Mesothelial cell of epicardium (in vitro differentiated cells): ENCODE measurements around the gene ZNF813. TPM values are rescaled to one million over a fixed set of nuclear protein-coding genes. Genes with fewer than 3 reads are reported as not detected.

Experiments used
- DNase-seq, 2 experiments: peaks; one replicate each; pipeline ENCODE4 v3.0.0; 2021; ENCODE audit warnings: low spot score in 2 of 2; ENCODE audit not compliant: unreplicated experiment in 2 of 2
- H3K27ac Mint-ChIP-seq: 2 replicates; pipeline ENCODE4 v1.8.0; 2021; ENCODE audit warnings: mixed read lengths
- H3K27me3 Mint-ChIP-seq: 2 replicates; pipeline ENCODE4 v1.8.0; 2021; ENCODE audit warnings: low read depth, mixed read lengths
- H3K36me3 Mint-ChIP-seq: 2 replicates; pipeline ENCODE4 v1.8.0; 2021; ENCODE audit warnings: mixed read lengths
- H3K4me1 Mint-ChIP-seq: 2 replicates; pipeline ENCODE4 v1.8.0; 2021; ENCODE audit warnings: mixed read lengths
- H3K4me3 Mint-ChIP-seq: 2 replicates; pipeline ENCODE4 v1.8.0; 2021; ENCODE audit warnings: mild to moderate bottlenecking, moderate library complexity, mixed read lengths
- H3K9me3 Mint-ChIP-seq: 2 replicates; pipeline ENCODE4 v1.8.0; 2021; ENCODE audit warnings: mixed read lengths
- CTCF ChIP-seq: fragments of 200-600 bp; sonication (generic); IDR thresholded peaks from one replicate; pipeline ENCODE4 v1.5.0; 2021; ENCODE audit warnings: antibody characterized with exemption; ENCODE audit not compliant: unreplicated experiment
- total RNA-seq: library from RNA; stranded (reverse); gene quantifications from 3 replicates; pipeline ENCODE4 v1.2.1, GENCODE V29; 2021

ZNF813 gene
- total RNA-seq, 1 donor from 2014 or later: 6.1 TPM

GRCh38 chr19:53531457-53531856 is 63.9 kb downstream of the ZNF813 start:
- DNase-seq: no peak
- no peak overlapping the region for H3K27ac Mint-ChIP-seq
- no peak for TF ChIP-seq CTCF
- H3K9me3 Mint-ChIP-seq: no peaks in the 10 kb centered on the region
- H3K36me3 Mint-ChIP-seq: no peaks in the 10 kb centered on the region
- H3K4me1 Mint-ChIP-seq: peaks cover 4% of the 10 kb centered on the region
- no peak overlapping the region for H3K4me3 Mint-ChIP-seq
- no peaks in the 10 kb centered on the region for H3K27me3 Mint-ChIP-seq

- no peak overlapping the region for H3K27ac Mint-ChIP-seq
- H3K4me1 Mint-ChIP-seq: peaks cover 4% of the 10 kb centered on the region
- H3K9me3 Mint-ChIP-seq: no peaks in the 10 kb centered on the region
- no peaks in the 10 kb centered on the region for H3K27me3 Mint-ChIP-seq
- DNase-seq: no peak
- TF ChIP-seq CTCF: no peak
- H3K4me3 Mint-ChIP-seq: no peak overlapping the region
- H3K36me3 Mint-ChIP-seq: no peaks in the 10 kb centered on the region
Measured at GRCh38 chr19:53532362-53532761, 64.8 kb downstream of the ZNF813 start.

- no peak for TF ChIP-seq CTCF
- H3K9me3 Mint-ChIP-seq: no peaks in the 10 kb centered on the region
- H3K4me1 Mint-ChIP-seq: peaks cover 11% of the 10 kb centered on the region
- H3K36me3 Mint-ChIP-seq: peaks cover 3% of the 10 kb centered on the region
- H3K4me3 Mint-ChIP-seq: peak overlapping the region; percentile 40
- DNase-seq: no peak
- H3K27me3 Mint-ChIP-seq: no peaks in the 10 kb centered on the region
- peak overlapping the region; percentile 21 for H3K27ac Mint-ChIP-seq
Measured at GRCh38 chr19:53536225-53536548, 68.7 kb downstream of the ZNF813 start.

- no peak for TF ChIP-seq CTCF
- Mint-ChIP-seq H3K4me3 (peak overlapping the region; percentile 97), H3K36me3 (peaks cover 3% of the 10 kb centered on the region), H3K27me3 (no peaks in the 10 kb centered on the region), H3K9me3 (no peaks in the 10 kb centered on the region), H3K4me1 (peaks cover 15% of the 10 kb centered on the region), H3K27ac (peak overlapping the region; percentile 61)
- DNase-seq: no peak
Measured at GRCh38 chr19:53537121-53537520, 69.6 kb downstream of the ZNF813 start.

GRCh38 chr19:53537521-53538377 is 70.2 kb downstream of the ZNF813 start, which contains the start of gene ZNF331:
Gene ZNF331, plus strand, starts transcription at chr19:53538145. Its CDS starts 31,232 bp downstream, at chr19:53569377.
- peak within 1 kb of the TSS; percentile 97 for H3K27ac Mint-ChIP-seq
- H3K4me1 Mint-ChIP-seq: peaks cover 16% of the 10 kb centered on the region
- peaks cover 5% of the 10 kb centered on the region for H3K36me3 Mint-ChIP-seq
- H3K9me3 Mint-ChIP-seq: no peaks in the 10 kb centered on the region
- peak within 1 kb of the TSS; percentile 97 for H3K4me3 Mint-ChIP-seq
- no peaks in the 10 kb centered on the region for H3K27me3 Mint-ChIP-seq
- DNase-seq: peak; percentile 59 to 78
- no peak for TF ChIP-seq CTCF
